ENCODE results near the gene RAC3.

Gene RAC3

GRCh38 chr17:82077617-82078358 is 46.3 kb downstream of the RAC3 start:
- H3K4me1 ChIP-seq (ENCODE audit: insufficient read depth, low read length), result no peaks in the 10 kb centered on the region

GRCh38 chr17:82078433-82078832 is 47.0 kb downstream of the RAC3 start:
- H3K36me3 ChIP-seq (ENCODE audit: insufficient read depth, low read length), result peaks cover 20% of the 10 kb centered on the region
- H3K4me1 ChIP-seq (ENCODE audit: insufficient read depth, low read length), result no peaks in the 10 kb centered on the region
- no peaks in the 10 kb centered on the region for H3K9me3 ChIP-seq (ENCODE audit: control insufficient read depth, insufficient read depth, low read length)
- H3K9ac ChIP-seq (ENCODE audit: low read depth, low read length), result no peak overlapping the region

More at GRCh38 chr17:82077617-82078358, 46.3 kb downstream of the RAC3 start:
- H3K9me3 ChIP-seq (ENCODE audit: control insufficient read depth, insufficient read depth, low read length), result no peaks in the 10 kb centered on the region
- H3K9ac ChIP-seq (ENCODE audit: low read depth, low read length), result no peak overlapping the region
- peaks cover 14% of the 10 kb centered on the region for H3K36me3 ChIP-seq (ENCODE audit: insufficient read depth, low read length)

GRCh38 chr17:82079001-82079677 is 47.7 kb downstream of the RAC3 start:
- H3K9me3 ChIP-seq (ENCODE audit: control insufficient read depth, insufficient read depth, low read length), result no peaks in the 10 kb centered on the region
- no peaks in the 10 kb centered on the region for H3K4me1 ChIP-seq (ENCODE audit: insufficient read depth, low read length)
- peaks cover 22% of the 10 kb centered on the region for H3K36me3 ChIP-seq (ENCODE audit: insufficient read depth, low read length)
- H3K9ac ChIP-seq (ENCODE audit: low read depth, low read length), result no peak overlapping the region

- H3K4me1 ChIP-seq (ENCODE audit: insufficient read depth, low read length), result no peaks in the 10 kb centered on the region
- H3K9me3 ChIP-seq (ENCODE audit: control insufficient read depth, insufficient read depth, low read length), result no peaks in the 10 kb centered on the region
- H3K36me3 ChIP-seq (ENCODE audit: insufficient read depth, low read length), result peaks cover 22% of the 10 kb centered on the region
Measured at GRCh38 chr17:82080048-82080788, 48.7 kb downstream of the RAC3 start.

GRCh38 chr17:82080789-82081464 is 49.4 kb downstream of the RAC3 start:
- Histone ChIP-seq H3K9me3 (ENCODE audit: control insufficient read depth, insufficient read depth, low read length) (no peaks in the 10 kb centered on the region), H3K36me3 (ENCODE audit: insufficient read depth, low read length) (peaks cover 27% of the 10 kb centered on the region), H3K4me1 (ENCODE audit: insufficient read depth, low read length) (no peaks in the 10 kb centered on the region), H3K9ac (ENCODE audit: low read depth, low read length) (no peak overlapping the region)

More at GRCh38 chr17:82080048-82080788, 48.7 kb downstream of the RAC3 start:
- no peak overlapping the region for H3K9ac ChIP-seq (ENCODE audit: low read depth, low read length)

DNA sequence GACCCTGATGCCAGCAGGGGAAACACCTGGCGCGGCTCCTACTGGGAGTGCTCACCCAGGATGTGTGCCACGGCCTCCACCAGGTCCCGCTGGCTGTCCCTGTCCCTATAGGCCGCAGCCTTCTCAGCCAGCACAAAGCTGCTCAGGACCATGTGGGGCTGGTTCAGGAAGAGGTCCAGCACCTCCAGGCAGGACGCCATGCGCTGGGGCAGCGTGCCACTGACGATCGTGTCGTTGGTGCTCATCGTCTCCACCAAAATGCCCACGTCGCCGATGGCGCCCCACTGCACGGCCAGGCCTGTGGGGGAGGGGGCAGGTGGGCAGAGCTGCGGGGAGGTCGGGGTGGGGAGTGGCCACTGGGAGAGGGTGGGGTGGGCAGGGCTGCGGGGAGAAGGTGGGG is 50.1 kb downstream of the RAC3 start:
- H3K4me1 ChIP-seq (ENCODE audit: insufficient read depth, low read length), result no peaks in the 10 kb centered on the region
- no peaks in the 10 kb centered on the region for H3K9me3 ChIP-seq (ENCODE audit: control insufficient read depth, insufficient read depth, low read length)
- peaks cover 27% of the 10 kb centered on the region for H3K36me3 ChIP-seq (ENCODE audit: insufficient read depth, low read length)
- H3K9ac ChIP-seq (ENCODE audit: low read depth, low read length), result no peak overlapping the region

DNA sequence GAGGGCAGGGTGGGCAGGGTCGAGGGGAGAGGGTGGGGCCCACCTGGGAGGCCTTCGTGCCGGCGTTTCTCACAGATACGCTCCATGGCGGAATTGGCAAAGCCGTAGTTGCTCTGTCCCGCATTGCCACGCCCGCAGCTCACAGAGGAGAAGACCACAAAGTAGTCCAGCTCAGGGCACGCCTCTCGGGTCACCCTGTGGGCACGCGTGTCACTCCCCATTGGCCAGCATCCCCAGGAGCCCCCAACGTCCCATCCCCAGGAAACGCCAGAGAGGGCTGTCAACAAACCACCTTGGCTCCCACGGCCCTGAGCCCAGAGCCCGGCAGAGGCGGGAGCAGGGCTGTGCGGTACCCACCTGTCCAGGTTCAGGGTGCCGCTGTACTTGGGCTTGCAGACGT is 50.5 kb downstream of the RAC3 start:
- Histone ChIP-seq H3K9ac (ENCODE audit: low read depth, low read length) (no peak overlapping the region), H3K4me1 (ENCODE audit: insufficient read depth, low read length) (no peaks in the 10 kb centered on the region), H3K36me3 (ENCODE audit: insufficient read depth, low read length) (peaks cover 27% of the 10 kb centered on the region), H3K9me3 (ENCODE audit: control insufficient read depth, insufficient read depth, low read length) (no peaks in the 10 kb centered on the region)

DNA sequence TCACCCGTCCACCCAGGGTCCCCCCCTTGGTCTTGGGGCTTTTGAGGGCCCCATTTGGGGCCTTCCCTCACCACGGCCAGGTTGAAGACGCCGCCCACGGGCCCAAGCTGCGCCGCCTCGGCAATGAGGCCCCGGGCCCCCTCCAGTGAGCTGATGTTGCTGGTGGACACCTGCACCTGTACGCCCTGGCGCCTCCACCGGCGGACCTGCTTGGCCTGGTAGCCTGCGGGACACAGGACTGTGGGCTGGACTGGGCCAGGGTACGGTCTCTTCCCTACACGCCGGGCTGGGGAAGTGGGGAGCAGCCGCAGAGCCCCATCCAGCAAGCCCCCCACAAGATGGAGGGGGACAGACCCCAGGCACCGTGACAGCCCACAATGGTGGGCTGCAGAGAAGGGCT is 51.0 kb downstream of the RAC3 start:
- no peaks in the 10 kb centered on the region for H3K4me1 ChIP-seq (ENCODE audit: insufficient read depth, low read length)
- no peak overlapping the region for H3K9ac ChIP-seq (ENCODE audit: low read depth, low read length)
- peaks cover 27% of the 10 kb centered on the region for H3K36me3 ChIP-seq (ENCODE audit: insufficient read depth, low read length)
- no peaks in the 10 kb centered on the region for H3K9me3 ChIP-seq (ENCODE audit: control insufficient read depth, insufficient read depth, low read length)

DNA sequence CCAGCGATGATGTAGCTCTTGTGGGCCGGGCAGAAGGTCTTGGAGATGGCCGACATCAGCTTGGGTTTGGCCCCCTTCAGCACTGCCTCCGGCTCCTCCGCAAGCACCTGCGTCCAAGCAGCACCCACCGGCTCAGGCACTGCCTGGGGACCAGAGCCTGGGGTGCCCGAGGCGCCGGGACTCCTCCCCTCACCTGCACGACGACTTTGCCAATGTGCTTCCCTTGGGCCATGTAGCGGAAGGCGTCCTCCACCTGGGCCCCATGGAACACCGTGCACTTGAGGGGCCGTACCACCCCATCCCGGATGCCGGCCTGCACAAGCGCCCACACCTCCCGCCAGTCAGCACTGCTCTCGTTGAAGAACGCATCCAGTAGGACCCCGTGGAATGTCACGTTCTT is 51.5 kb downstream of the RAC3 start:
- Histone ChIP-seq H3K9me3 (ENCODE audit: control insufficient read depth, insufficient read depth, low read length) (no peaks in the 10 kb centered on the region), H3K4me1 (ENCODE audit: insufficient read depth, low read length) (no peaks in the 10 kb centered on the region), H3K36me3 (ENCODE audit: insufficient read depth, low read length) (peaks cover 27% of the 10 kb centered on the region), H3K9ac (ENCODE audit: low read depth, low read length) (no peak overlapping the region)
